ENCODE results near the gene SLC22A5.
"Not testable (repeated sequence)": the region's sequence is repeated elsewhere in the genome, so short reads cannot be mapped to it uniquely, and the experiment has no call there.

SLC22A5 gene

DNA sequence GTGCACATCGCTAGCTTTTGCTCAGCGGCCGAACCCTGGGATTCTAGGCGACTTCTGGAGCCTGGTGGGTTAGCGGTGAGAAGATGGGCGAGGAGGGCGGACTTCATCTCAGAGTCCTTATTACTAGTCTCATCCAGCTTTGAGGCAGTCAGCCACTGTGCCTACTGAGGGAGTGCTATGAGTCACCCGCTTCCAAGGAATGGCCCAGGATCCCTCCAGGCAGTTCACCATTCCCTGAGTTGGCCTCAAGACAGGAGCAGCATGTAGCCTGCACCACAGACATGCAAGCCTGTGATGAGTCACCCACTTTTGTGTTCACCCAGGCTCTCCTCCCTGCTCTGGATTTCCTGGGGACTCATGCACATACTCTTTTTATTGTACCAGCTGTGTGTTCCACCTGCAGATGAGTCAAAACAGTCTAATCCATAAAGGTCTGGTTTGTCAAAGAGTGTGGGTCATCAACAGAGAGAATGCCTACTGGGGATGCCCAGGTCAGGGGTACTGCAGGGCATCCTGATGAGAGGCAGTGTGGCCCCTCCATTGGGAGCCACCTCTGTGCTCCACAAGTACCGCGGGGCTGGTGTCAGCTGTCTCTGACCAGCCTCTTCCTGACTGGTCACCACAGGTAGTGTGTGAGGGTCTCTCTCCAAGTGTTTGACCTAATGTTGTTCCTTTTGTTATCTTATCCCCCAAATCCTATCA is 20.2 kb downstream of the SLC22A5 start:
- Histone ChIP-seq H3K36me3 (ENCODE audit: control insufficient read depth in 1 of 2, insufficient read depth in 2 of 2, low read length in 2 of 2) (peaks cover 8 to 11% of the 10 kb centered on the region in 2 donors), H3K4me3 (ENCODE audit: low read depth in 1 of 2, low read length in 2 of 2) (no peak overlapping the region), H3K27ac (ENCODE audit: low read length) (peak overlapping the region; percentile 90), H3K9me3 (ENCODE audit: control insufficient read depth in 1 of 2, low read length in 2 of 2) (no peaks in the 10 kb centered on the region), H3K4me1 (ENCODE audit: control insufficient read depth in 1 of 2, insufficient read depth in 2 of 2, low read length in 2 of 2) (peaks cover 44 to 63% of the 10 kb centered on the region in 2 donors), H3K27me3 (ENCODE audit: low read depth, low read length) (no peaks in the 10 kb centered on the region)

DNA sequence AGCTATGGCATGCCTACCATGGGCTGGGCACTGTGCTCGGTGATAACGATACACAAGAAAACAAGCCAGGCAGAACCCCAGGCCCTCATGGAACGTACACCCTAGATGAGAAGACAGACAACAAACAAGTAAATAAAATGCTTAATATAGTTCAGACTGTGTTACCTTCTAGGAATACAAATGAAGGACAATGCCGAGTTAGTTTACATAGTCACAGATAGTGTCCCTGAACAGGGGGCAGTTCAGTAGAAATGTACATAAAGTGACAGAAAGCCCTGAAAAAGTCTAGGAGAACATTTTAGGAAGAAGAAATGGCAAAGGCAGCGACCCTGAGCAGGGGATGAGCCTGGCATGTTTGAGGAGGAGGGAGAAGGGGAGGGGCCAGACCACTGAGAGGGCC is 21.7 kb downstream of the SLC22A5 start:
- H3K4me1 ChIP-seq (ENCODE audit: control insufficient read depth in 1 of 2, insufficient read depth in 2 of 2, low read length in 2 of 2), result peaks cover 35 to 55% of the 10 kb centered on the region in 2 donors
- no peak overlapping the region for H3K4me3 ChIP-seq (ENCODE audit: low read depth in 1 of 2, low read length in 2 of 2)
- peaks cover 8 to 22% of the 10 kb centered on the region in 2 donors for H3K36me3 ChIP-seq (ENCODE audit: control insufficient read depth in 1 of 2, insufficient read depth in 2 of 2, low read length in 2 of 2)
- H3K27ac ChIP-seq (ENCODE audit: low read length), result no peak overlapping the region
- H3K27me3 ChIP-seq (ENCODE audit: low read depth, low read length), result no peaks in the 10 kb centered on the region
- H3K9me3 ChIP-seq (ENCODE audit: control insufficient read depth in 1 of 2, low read length in 2 of 2), result no peaks in the 10 kb centered on the region

DNA sequence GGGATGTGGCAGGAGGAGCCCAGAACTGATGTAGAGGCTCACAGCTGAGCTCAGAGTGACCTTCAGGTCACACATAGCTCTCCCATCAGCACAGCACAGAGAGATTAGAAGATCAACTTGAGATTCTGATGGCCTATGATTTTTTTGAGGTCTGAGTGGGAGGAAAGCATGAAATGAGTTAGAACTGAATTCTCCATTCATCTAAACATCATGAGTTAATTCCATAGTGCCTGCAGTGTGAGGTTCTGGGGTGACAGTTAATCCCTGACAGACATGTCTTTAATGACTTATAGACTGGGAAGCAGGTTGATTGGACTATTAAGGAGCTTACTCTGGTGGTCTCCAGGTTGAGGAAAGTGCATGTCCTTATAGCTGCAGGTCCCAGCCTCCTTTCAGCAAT is 22.4 kb downstream of the SLC22A5 start:
- Histone ChIP-seq H3K27me3 (ENCODE audit: low read depth, low read length) (no peaks in the 10 kb centered on the region), H3K36me3 (ENCODE audit: control insufficient read depth in 1 of 2, insufficient read depth in 2 of 2, low read length in 2 of 2) (peaks cover 8 to 22% of the 10 kb centered on the region in 2 donors), H3K4me3 (ENCODE audit: low read depth in 1 of 2, low read length in 2 of 2) (no peak overlapping the region), H3K9me3 (ENCODE audit: control insufficient read depth in 1 of 2, low read length in 2 of 2) (no peaks in the 10 kb centered on the region), H3K4me1 (ENCODE audit: control insufficient read depth in 1 of 2, insufficient read depth in 2 of 2, low read length in 2 of 2) (peaks cover 29 to 49% of the 10 kb centered on the region in 2 donors), H3K27ac (ENCODE audit: low read length) (no peak overlapping the region)

- peaks cover 8 to 22% of the 10 kb centered on the region in 2 donors for H3K36me3 ChIP-seq (ENCODE audit: control insufficient read depth in 1 of 2, insufficient read depth in 2 of 2, low read length in 2 of 2)
- no peaks in the 10 kb centered on the region for H3K27me3 ChIP-seq (ENCODE audit: low read depth, low read length)
- H3K4me3 ChIP-seq (ENCODE audit: low read depth in 1 of 2, low read length in 2 of 2), result no peak overlapping the region
- H3K27ac ChIP-seq (ENCODE audit: low read length), result no peak overlapping the region
- no peaks in the 10 kb centered on the region for H3K9me3 ChIP-seq (ENCODE audit: control insufficient read depth in 1 of 2, low read length in 2 of 2)
- H3K4me1 ChIP-seq (ENCODE audit: control insufficient read depth in 1 of 2, insufficient read depth in 2 of 2, low read length in 2 of 2), result peaks cover 24 to 43% of the 10 kb centered on the region in 2 donors
Measured at GRCh38 chr5:132392411-132392810, 22.9 kb downstream of the SLC22A5 start.

- Histone ChIP-seq H3K4me1 (ENCODE audit: control insufficient read depth in 1 of 2, insufficient read depth in 2 of 2, low read length in 2 of 2) (peaks cover 16 to 38% of the 10 kb centered on the region in 2 donors), H3K4me3 (ENCODE audit: low read depth in 1 of 2, low read length in 2 of 2) (no peak overlapping the region), H3K36me3 (ENCODE audit: control insufficient read depth in 1 of 2, insufficient read depth in 2 of 2, low read length in 2 of 2) (peaks cover 8 to 22% of the 10 kb centered on the region in 2 donors), H3K27me3 (ENCODE audit: low read depth, low read length) (no peaks in the 10 kb centered on the region), H3K27ac (ENCODE audit: low read length) (no peak overlapping the region), H3K9me3 (ENCODE audit: control insufficient read depth in 1 of 2, low read length in 2 of 2) (no peaks in the 10 kb centered on the region)
Measured at GRCh38 chr5:132392978-132393825, 23.7 kb downstream of the SLC22A5 start.

DNA sequence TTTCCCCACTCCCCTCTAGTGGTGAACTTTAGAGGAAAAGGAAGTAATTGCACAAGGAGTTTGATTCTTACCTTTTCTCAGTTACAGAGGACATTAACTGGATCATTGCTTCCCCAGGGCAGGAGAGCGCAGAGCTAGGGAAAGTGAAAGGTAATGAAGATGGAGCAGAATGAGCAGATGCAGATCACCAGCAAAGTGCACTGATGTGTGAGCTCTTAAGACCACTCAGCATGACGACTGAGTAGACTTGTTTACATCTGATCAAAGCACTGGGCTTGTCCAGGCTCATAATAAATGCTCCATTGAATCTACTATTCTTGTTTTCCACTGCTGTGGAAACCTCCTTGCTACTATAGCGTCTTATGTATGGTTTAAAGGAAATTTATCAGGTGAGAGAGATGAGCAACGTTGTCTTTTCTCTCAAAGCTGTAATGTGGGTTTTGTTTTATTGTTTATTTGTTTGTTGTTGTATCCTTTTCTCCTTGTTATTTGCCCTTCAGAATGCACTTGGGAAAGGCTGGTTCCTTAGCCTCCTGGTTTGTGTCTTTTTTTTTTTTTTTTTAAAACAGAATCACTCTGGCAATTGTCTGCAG is 25.3 kb downstream of the SLC22A5 start:
- peaks cover under 1 to 23% of the 10 kb centered on the region in 2 donors for H3K4me1 ChIP-seq (ENCODE audit: control insufficient read depth in 1 of 2, insufficient read depth in 2 of 2, low read length in 2 of 2)
- peaks cover 8 to 22% of the 10 kb centered on the region in 2 donors for H3K36me3 ChIP-seq (ENCODE audit: control insufficient read depth in 1 of 2, insufficient read depth in 2 of 2, low read length in 2 of 2)
- no peaks in the 10 kb centered on the region for H3K27me3 ChIP-seq (ENCODE audit: low read depth, low read length)
- no peak overlapping the region for H3K4me3 ChIP-seq (ENCODE audit: low read depth in 1 of 2, low read length in 2 of 2)
- no peaks in the 10 kb centered on the region for H3K9me3 ChIP-seq (ENCODE audit: control insufficient read depth in 1 of 2, low read length in 2 of 2)
- no peak overlapping the region for H3K27ac ChIP-seq (ENCODE audit: low read length)

DNA sequence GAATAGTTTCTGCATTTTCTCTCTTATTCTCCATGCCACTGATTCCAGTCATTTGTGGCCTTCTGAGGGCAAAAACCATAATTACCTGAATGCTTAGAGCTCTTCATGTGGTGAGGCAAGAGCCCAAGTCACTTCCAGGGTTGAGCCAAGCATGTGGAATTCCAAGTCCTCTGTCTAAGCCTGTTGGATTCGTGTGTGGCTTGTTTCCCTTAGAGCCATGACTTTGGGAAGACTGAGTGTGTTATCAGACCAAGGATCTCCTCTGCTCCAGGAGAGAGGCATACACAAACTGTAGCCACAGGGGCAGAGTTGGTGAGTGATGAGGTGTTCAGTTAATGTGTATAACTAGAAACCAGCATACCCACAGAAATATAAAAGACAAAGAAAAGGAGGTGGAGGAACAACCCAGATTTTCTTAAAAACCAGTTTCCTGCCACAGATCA is 27.1 kb downstream of the SLC22A5 start:
- Histone ChIP-seq H3K4me3 (ENCODE audit: low read depth in 1 of 2, low read length in 2 of 2) (no peak overlapping the region), H3K4me1 (ENCODE audit: control insufficient read depth in 1 of 2, insufficient read depth in 2 of 2, low read length in 2 of 2) (peaks cover 0 to 14% of the 10 kb centered on the region in 2 donors), H3K27me3 (ENCODE audit: low read depth, low read length) (no peaks in the 10 kb centered on the region), H3K9me3 (ENCODE audit: control insufficient read depth in 1 of 2, low read length in 2 of 2) (no peaks in the 10 kb centered on the region), H3K27ac (ENCODE audit: low read length) (no peak overlapping the region), H3K36me3 (ENCODE audit: control insufficient read depth in 1 of 2, insufficient read depth in 2 of 2, low read length in 2 of 2) (peaks cover 8 to 22% of the 10 kb centered on the region in 2 donors)

- no peak overlapping the region for H3K4me3 ChIP-seq (ENCODE audit: low read depth in 1 of 2, low read length in 2 of 2)
- H3K27ac ChIP-seq (ENCODE audit: low read length), result no peak overlapping the region
- peaks cover 0 to 14% of the 10 kb centered on the region in 2 donors for H3K4me1 ChIP-seq (ENCODE audit: control insufficient read depth in 1 of 2, insufficient read depth in 2 of 2, low read length in 2 of 2)
- H3K36me3 ChIP-seq (ENCODE audit: control insufficient read depth in 1 of 2, insufficient read depth in 2 of 2, low read length in 2 of 2), result peaks cover 8 to 22% of the 10 kb centered on the region in 2 donors
- H3K9me3 ChIP-seq (ENCODE audit: control insufficient read depth in 1 of 2, low read length in 2 of 2), result no peaks in the 10 kb centered on the region
- H3K27me3 ChIP-seq (ENCODE audit: low read depth, low read length), result no peaks in the 10 kb centered on the region
Measured at GRCh38 chr5:132397224-132397623, 27.7 kb downstream of the SLC22A5 start.

GRCh38 chr5:132397936-132398675 is 28.6 kb downstream of the SLC22A5 start:
- H3K4me1 ChIP-seq (ENCODE audit: control insufficient read depth in 1 of 2, insufficient read depth in 2 of 2, low read length in 2 of 2), result peaks cover 0 to 14% of the 10 kb centered on the region in 2 donors
- not testable (repeated sequence) for H3K27ac ChIP-seq (ENCODE audit: low read length)

GRCh38 chr5:132404041-132404440 is 34.5 kb downstream of the SLC22A5 start:
- not testable (repeated sequence) for H3K4me3 ChIP-seq (ENCODE audit: low read depth in 1 of 2, low read length in 2 of 2); H3K9me3 ChIP-seq (ENCODE audit: control insufficient read depth in 1 of 2, low read length in 2 of 2); H3K27me3 ChIP-seq (ENCODE audit: low read depth, low read length); H3K4me1 ChIP-seq (ENCODE audit: control insufficient read depth in 1 of 2, insufficient read depth in 2 of 2, low read length in 2 of 2); H3K27ac ChIP-seq (ENCODE audit: low read length); H3K36me3 ChIP-seq (ENCODE audit: control insufficient read depth in 1 of 2, insufficient read depth in 2 of 2, low read length in 2 of 2)

More at GRCh38 chr5:132397936-132398675, 28.6 kb downstream of the SLC22A5 start:
- not testable (repeated sequence) for H3K9me3 ChIP-seq (ENCODE audit: control insufficient read depth in 1 of 2, low read length in 2 of 2); H3K27me3 ChIP-seq (ENCODE audit: low read depth, low read length); H3K4me3 ChIP-seq (ENCODE audit: low read depth in 1 of 2, low read length in 2 of 2)
- H3K36me3 ChIP-seq (ENCODE audit: control insufficient read depth in 1 of 2, insufficient read depth in 2 of 2, low read length in 2 of 2), result peaks cover 8 to 22% of the 10 kb centered on the region in 2 donors

Measured in muscle layer of duodenum (tissue), 2 donors.